ENCODE results near the gene ADORA3.

GRCh38 chr1:111507411-111508201, 4.2 kb upstream of the ADORA3 start:
- TF ChIP-seq POLR2A (IDR thresholded peaks at IDR 0.05; ENCODE audit: low read length) (no peak), GATA1 (IDR thresholded peaks at IDR 0.05; ENCODE audit: low read depth, low read length) (no peak)
